Motor neuron (in vitro differentiated cells): ENCODE data around the gene RBM17. TPM values are rescaled to one million over a fixed set of nuclear protein-coding genes. Genes with fewer than 3 reads are reported as not detected.

ENCODE experiments used
- ATAC-seq, 8 experiments: fragments of 200-7000 bp; cut with Tn5 transposase; replicated peaks in 6 of 8; 2 replicates each; pipeline ENCODE4 v1.8.0; 2021; ENCODE audit warnings: mild to moderate bottlenecking in 8 of 8, moderate library complexity in 8 of 8
- H3K27ac ChIP-seq, 2 donors: fragments of 250-450 bp; sonication (Bioruptor Pico); 2 replicates each; pipeline ENCODE4 v1.9.0; 2021; ENCODE audit warnings: antibody characterized with exemption in 2 of 2, mild to moderate bottlenecking in 2 of 2, moderate library complexity in 1 of 2
- H3K4me1 ChIP-seq, 2 donors: fragments of 250-450 bp; sonication (Bioruptor Pico); replicated peaks in 1 of 2; 2 replicates each; pipeline ENCODE4 v1.6.1; 2021; ENCODE audit warnings: antibody characterized with exemption in 2 of 2, mild to moderate bottlenecking in 2 of 2, moderate library complexity in 1 of 2
- H3K4me3 ChIP-seq, 5 donors: fragments of 250-450 bp; sonication (Bioruptor Pico); 2 replicates each; pipeline ENCODE4 v1.9.0; 2021; ENCODE audit warnings: antibody characterized with exemption in 5 of 5, mild to moderate bottlenecking in 5 of 5, moderate library complexity in 4 of 5
- WGBS, 10 experiments: fragments of 450-650 bp; shearing (Covaris generic); methylation state at CpG; one replicate each; pipeline ENCODE4 v1.0.0; 2022; 5-methylcytosine and 5-hydroxymethylcytosine counted together
- in situ Hi-C, 9 experiments: fragments of 400-800 bp; cut with MboI; loops; one replicate each; pipeline ENCODE4 v1.15.0; 2021; ENCODE audit warnings: low sequenced_read_pairs in 9 of 9, low pct_unique_long_range_greater_than_20kb in 2 of 9; ENCODE audit not compliant: unreplicated experiment in 9 of 9
- total RNA-seq, 8 experiments: library from RNA; unstranded; fragments of 300-600 nt; gene quantifications; 2 replicates each; pipeline versions ENCODE4 v1.2.3 to v1.2.4, GENCODE V29; 2022

The RBM17 gene
- total RNA-seq, 8 experiments from 2014 or later: 29.2 to 128 (median 50.7) TPM

DNA sequence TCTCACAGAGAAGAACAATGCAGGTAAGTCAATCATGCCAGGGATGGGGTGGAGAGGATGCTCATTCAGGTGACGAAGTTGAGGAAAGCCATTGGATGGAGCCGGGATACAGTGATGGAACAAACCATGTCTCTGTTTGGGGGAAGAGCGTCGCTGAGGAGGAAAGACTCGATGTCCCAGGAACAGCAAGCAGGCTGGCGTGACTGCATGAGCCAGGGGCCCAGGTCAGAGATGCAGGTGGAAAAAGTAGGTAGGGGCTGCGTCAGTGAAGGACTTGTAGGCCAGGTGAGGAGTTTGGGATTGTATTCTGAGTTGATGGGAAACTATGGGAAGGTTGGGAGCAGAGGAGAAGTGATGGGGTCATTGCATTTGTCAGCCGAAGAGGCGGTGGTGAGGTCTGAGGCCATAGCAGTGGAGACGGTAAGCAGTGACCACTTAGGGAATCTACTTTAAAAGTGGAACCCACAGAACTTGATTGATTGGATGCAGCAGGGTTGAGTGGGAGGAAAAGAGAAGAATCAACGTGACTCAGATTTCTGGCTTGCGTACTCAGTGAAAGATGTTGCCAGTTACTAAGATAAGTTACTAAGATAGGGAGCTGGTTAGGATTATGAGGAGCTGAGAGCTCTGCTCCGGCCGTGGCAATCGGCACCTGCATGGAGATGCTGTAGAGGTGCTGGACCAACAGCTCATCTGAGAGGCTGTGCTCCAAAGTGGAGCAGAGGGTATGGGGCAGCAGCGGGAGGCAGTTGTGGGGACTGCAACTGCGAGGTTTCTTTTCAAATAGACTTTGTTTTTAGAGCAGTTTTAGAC lies 14.1 kb upstream of the RBM17 start:
- no peak for ATAC-seq
- in situ Hi-C loops: loop anchor here in 1 of 9 experiments (25.0 kb wide), 1 partner anchor 338 kb away; no protein-coding TSS in a partner anchor

GRCh38 chr10:6077071-6077675 lies 11.7 kb upstream of the RBM17 start:
- in situ Hi-C loops: loop anchor here in 1 of 9 experiments (25.0 kb wide), 1 partner anchor 335 kb away; no protein-coding TSS in a partner anchor
- Histone ChIP-seq H3K4me3 (no peak overlapping the region), H3K4me1 (no peaks in the 10 kb centered on the region), H3K27ac (no peak overlapping the region)
- 40 to 82% (median 63%) methylated on average over 1 to 8 of the region's 12 CpGs; no CpG with 5 or more reads in 4 of the 10 experiments for WGBS, 10 experiments
- no peak for ATAC-seq

More for the DNA sequence above, 14.1 kb upstream of the RBM17 start:
- H3K4me1 ChIP-seq: no peaks in the 10 kb centered on the region
- H3K4me3 ChIP-seq: no peak overlapping the region
- no peak overlapping the region for H3K27ac ChIP-seq
- whole genome bisulfite sequencing, 10 experiments: 54 to 76% (median 72%) methylated on average over 8 to 16 of the region's 17 CpGs; no CpG with 5 or more reads in 4 of the 10 experiments

DNA sequence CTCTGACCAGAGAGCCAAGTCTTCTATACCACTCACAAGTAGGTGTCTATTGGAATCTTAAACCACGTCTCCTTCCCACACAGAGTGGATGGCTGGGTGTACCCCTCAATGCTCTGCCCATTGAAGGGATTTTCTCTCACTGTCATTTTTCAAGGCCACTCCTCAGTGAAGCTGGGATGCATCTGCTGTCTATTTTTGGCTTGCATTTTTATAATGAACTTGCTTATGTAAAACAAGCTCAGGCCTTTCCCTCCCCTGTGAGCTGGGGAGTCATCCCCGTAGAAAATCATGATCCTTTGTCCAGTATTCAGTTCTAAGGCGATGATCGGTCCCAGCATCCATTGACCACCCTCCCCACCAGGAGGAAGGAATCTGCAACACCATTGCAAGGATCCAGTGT lies 9.8 kb upstream of the RBM17 start:
- in situ Hi-C loops: loop anchor here in 1 of 9 experiments (25.0 kb wide), 1 partner anchor 333 kb away; no protein-coding TSS in a partner anchor
- H3K4me3 ChIP-seq: no peak overlapping the region
- H3K4me1 ChIP-seq: no peaks in the 10 kb centered on the region
- peak in 3 of 8 experiments; percentile 72 to 86 (median 83) for ATAC-seq
- WGBS, 10 experiments: 0 to 80% (median 67%) methylated on average over 1 to 4 of the region's 4 CpGs; no CpG with 5 or more reads in 5 of the 10 experiments
- no peak overlapping the region for H3K27ac ChIP-seq

- 19 to 100% (median 70%) methylated on average over 1 to 4 of the region's 4 CpGs; no CpG with 5 or more reads in 2 of the 10 experiments for WGBS, 10 experiments
- in situ Hi-C loops: loop anchor here in 1 of 9 experiments (25.0 kb wide), 1 partner anchor 332 kb away; no protein-coding TSS in a partner anchor
- H3K4me1 ChIP-seq: no peaks in the 10 kb centered on the region
- no peak overlapping the region for H3K27ac ChIP-seq
- H3K4me3 ChIP-seq: no peak overlapping the region
- ATAC-seq: no peak
Observed at GRCh38 chr10:6080417-6080973, 8.3 kb upstream of the RBM17 start.

DNA sequence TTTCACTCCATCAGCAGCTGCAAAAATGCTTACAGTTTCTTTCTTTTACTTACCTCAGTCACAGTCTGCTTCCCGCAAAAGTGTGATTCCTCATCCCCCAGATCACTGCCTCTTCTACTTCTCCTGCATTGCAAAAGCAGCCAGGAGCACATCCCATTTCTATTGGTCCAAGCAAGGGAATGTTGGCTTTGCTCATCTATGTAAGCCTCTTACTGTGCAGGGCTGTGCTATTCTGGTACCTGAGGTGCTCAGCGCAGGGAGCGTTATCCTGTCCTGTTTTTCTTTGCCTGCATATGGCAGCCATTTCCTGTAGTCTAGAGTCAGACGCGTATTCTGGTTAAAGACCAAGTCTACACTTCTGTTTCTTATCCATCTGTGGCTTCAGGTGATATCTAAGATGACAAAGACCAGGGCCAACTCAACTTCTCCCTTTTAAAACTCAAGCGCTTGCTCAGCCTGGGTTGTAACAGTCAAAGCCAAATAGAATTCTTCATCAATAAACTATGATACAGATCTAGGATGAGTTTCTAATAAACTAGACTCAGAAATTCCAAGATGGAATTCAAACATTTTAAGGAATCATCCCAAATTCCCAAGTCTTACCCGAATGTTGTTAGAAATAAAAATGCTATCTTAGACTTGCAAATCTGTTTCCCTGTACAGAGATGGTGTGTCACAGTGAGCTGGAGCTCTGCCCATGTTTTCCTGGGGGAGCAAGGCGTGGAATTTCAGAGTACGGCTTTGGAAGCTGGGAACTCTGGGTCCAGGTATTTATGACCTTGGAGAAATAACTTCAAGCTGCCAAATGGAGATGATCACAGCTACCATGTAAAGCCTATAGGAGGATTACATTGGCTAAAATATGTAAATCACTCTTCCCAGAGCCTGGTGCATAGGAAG lies 6.1 kb upstream of the RBM17 start:
- no peak overlapping the region for H3K27ac ChIP-seq
- WGBS, 10 experiments: 30 to 92% (median 79%) methylated on average over 2 to 7 of the region's 9 CpGs
- H3K4me1 ChIP-seq: no peaks in the 10 kb centered on the region
- in situ Hi-C loops: loop anchor here in 1 of 9 experiments (25.0 kb wide), 1 partner anchor 330 kb away; no protein-coding TSS in a partner anchor
- ATAC-seq: no peak
- no peak overlapping the region for H3K4me3 ChIP-seq

DNA sequence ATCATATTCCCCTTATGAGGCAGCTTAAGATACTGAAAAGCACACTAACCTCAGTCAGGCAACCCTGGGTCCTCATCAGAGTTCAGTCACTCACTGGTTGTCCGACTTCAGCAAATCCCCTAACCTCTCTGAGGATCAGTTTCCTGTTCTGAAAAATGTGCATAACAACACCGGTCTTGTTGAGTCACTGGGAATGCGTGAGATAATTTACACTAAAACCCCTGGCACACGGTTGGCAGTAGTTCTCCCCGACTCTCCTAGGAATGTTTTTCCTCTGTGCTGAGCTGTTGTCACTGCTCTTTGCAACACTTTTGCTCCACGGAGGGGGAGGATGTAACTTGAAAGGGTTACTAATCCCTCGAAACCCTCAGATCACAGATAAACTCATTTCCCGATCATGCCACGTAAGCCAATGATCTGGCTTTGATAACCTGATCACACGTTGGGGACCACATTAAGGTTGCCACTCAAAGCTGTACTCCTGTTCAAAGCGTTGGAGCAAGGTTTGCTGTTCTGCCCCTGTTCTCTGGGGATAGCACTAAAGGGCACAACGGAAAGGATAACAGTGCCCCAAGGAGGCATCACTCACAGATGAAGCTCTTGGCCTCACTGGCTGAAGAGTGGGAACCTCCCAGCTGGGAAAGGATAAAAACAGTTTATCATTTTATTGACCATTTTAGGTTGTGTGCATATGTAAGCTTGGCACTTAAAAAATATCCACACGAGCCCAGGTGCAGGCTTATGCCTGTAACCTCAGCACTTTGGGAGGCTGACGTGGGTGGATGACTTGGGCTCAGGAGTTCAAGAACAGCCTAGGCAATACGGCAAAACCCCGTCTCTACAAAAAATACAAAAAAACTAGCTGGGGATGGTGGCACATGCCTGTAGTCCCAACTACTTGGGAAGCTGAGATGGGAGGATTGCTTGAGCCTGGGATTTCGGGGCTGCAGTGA lies 5.0 kb upstream of the RBM17 start:
- no peaks in the 10 kb centered on the region for H3K4me1 ChIP-seq
- no peak overlapping the region for H3K27ac ChIP-seq
- no peak for ATAC-seq
- 27 to 90% (median 49%) methylated on average over 4 to 15 of the region's 17 CpGs; no CpG with 5 or more reads in 1 of the 10 experiments for WGBS, 10 experiments
- in situ Hi-C loops: loop anchor here in 1 of 9 experiments (25.0 kb wide), 1 partner anchor 329 kb away; no protein-coding TSS in a partner anchor
- no peak overlapping the region for H3K4me3 ChIP-seq

DNA sequence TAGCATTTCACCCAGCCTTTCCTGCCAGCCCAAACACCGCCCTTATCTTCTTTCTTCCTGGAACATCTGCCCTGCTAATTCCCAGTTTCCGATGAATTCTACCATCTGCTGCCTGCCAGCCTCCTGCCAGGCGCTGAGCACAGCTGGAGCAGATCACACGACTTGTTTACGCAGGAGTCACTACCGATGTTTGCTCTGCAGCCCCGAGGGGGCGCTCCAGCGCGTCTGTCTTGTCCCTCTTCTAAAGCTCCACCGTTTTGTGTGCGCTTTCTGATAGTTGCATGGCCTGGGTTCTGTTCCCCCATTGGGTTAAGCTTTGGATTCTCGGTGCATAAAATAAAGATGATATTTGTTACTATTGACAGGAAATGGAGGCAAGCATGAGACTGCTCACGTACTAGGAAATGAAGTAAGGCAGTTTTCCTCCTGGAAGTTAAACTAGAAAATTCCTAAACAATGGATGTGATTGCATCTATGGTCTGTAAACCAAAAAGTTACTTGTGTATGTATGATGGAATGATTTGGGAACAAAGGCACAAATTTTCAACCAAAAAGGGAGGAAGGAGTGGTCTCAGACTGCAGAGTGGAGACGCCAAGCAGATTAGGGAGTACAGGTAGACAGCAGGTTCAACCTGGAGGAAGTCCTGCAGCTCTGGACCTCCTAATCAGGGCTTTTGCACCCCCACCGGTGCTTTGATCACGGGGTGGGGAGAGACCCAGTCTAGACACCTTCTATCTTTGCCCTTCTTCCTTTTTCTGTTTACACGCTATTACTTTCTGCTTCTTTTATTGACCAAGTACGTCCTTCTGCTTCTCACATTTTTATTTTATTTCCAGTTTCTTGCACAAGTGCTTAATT lies 2.2 kb upstream of the RBM17 start:
- H3K4me1 ChIP-seq: peaks cover 7% of the 10 kb centered on the region in 2 donors
- H3K27ac ChIP-seq: no peak overlapping the region
- H3K4me3 ChIP-seq: no peak overlapping the region
- in situ Hi-C loops: loop anchor here in 1 of 9 experiments (25.0 kb wide), 1 partner anchor 326 kb away; no protein-coding TSS in a partner anchor
- ATAC-seq: peak; percentile 21 to 70 (median 52)
- 15 to 87% (median 35%) methylated on average over 2 to 16 of the region's 19 CpGs for WGBS, 10 experiments

GRCh38 chr10:6089334-6090219 lies 743 bp downstream of the RBM17 start:
- ATAC-seq: peak; percentile 1 to 44 (median 28)
- H3K27ac ChIP-seq: peak overlapping the region; percentile 76 to 87
- 0 to 8% (median 0%) methylated on average over 1 to 25 of the region's 53 CpGs; no CpG with 5 or more reads in 2 of the 10 experiments for WGBS, 10 experiments
- in situ Hi-C loops: loop anchor here in 1 of 9 experiments (25.0 kb wide), 1 partner anchor 323 kb away; no protein-coding TSS in a partner anchor
- H3K4me1 ChIP-seq: peaks cover 7% of the 10 kb centered on the region in 2 donors
- peak overlapping the region; percentile 79 to 94 (median 92) for H3K4me3 ChIP-seq

DNA sequence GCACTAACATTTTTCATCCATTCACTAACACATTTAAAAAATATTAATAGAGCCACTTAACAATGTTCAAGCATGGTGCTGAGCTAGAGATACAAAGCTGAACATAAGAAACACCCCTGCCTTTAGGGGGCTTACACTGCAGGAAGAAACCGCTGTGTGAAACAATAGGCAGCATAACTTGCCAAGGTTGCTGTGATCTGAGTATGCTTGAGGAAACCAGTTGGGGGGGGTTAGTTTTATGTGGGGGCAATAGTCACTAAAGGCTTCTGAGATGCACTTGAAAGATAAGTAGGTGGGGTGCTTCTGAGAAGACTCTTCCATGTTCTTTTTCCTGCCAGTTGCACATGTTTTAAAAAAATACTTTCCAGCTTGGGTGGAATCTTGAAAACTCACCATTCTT lies 2.8 kb downstream of the RBM17 start:
- WGBS, 10 experiments: 40 to 100% (median 73%) methylated on average over 1 of the region's 1 CpG; no CpG with 5 or more reads in 6 of the 10 experiments
- in situ Hi-C loops: loop anchor here in 1 of 9 experiments (25.0 kb wide), 1 partner anchor 321 kb away; no protein-coding TSS in a partner anchor
- peak in 1 of 8 experiments; percentile 24 for ATAC-seq
- H3K4me3 ChIP-seq: no peak overlapping the region
- peaks cover 19 to 21% of the 10 kb centered on the region in 2 donors for H3K4me1 ChIP-seq
- H3K27ac ChIP-seq: no peak overlapping the region

GRCh38 chr10:6092731-6093130 lies 3.9 kb downstream of the RBM17 start:
- no peak for ATAC-seq
- peaks cover 19 to 21% of the 10 kb centered on the region in 2 donors for H3K4me1 ChIP-seq
- 14 to 100% (median 100%) methylated on average over 1 to 2 of the region's 2 CpGs for WGBS, 10 experiments
- H3K27ac ChIP-seq: no peak overlapping the region
- no peak overlapping the region for H3K4me3 ChIP-seq
- in situ Hi-C loops: loop anchor here in 1 of 9 experiments (25.0 kb wide), 1 partner anchor 320 kb away; no protein-coding TSS in a partner anchor
